ENCODE results near the gene FHIT.

The FHIT gene

DNA sequence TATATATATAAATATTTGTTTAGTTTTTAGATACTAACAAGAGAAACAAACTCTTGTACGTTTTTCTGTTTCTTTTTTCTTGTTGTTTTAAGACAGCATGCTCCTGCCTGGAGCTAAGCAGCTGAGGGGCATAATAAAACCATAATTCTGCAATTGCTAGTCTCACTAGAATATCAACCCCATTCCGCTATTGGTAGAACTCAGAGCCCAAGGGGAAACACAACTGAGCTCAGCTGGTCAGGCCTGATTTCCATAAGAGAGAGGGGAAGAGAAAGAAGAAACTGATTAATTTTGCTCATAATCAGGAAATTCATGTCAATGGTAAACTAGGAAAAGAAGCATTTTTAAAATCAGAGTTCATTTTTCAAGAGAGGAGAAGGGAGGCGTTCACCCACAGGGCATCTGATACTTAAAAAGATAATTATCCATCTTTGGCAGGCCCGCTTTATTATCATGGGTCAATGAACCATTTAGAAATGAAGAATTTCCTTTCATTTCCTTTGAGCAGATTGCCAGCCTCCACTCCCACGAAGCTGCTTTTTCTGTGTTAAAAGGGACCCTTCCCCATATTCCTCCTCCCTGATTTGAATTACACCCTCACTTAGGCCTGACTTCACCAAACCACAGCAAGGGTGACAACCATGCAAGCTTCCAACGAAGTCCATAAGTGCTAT is 1236.1 kb downstream of the FHIT start:
- no peaks in the 10 kb centered on the region for H4K20me1 ChIP-seq (ENCODE audit: low read depth, low read length)
- no peak overlapping the region for H3K9ac ChIP-seq (ENCODE audit: low read length)
- H3K27ac ChIP-seq (ENCODE audit: low read depth, low read length) = no peak overlapping the region
- no peak overlapping the region for H2AFZ ChIP-seq (ENCODE audit: low read depth, low read length, severe bottlenecking)
- H3K9me2 ChIP-seq (replicated peaks; ENCODE audit: insufficient read depth, low read length) = no peaks in the 10 kb centered on the region
- H3K27me3 ChIP-seq (ENCODE audit: low read length) = no peaks in the 10 kb centered on the region
- H3K4me3 ChIP-seq (ENCODE audit: insufficient read depth, low read length, poor library complexity, severe bottlenecking) = no peak overlapping the region
- no peaks in the 10 kb centered on the region for H3K36me3 ChIP-seq (ENCODE audit: low read length)
- no peaks in the 10 kb centered on the region for H3K79me2 ChIP-seq (ENCODE audit: insufficient read depth, low read length)
- no peak overlapping the region for H3K4me2 ChIP-seq (ENCODE audit: low read depth, low read length, poor library complexity, severe bottlenecking)
- no peaks in the 10 kb centered on the region for H3K9me3 ChIP-seq (ENCODE audit: insufficient read depth, low read length)
- no peak for TF ChIP-seq EZH2phosphoT487 (conservative IDR thresholded peaks at IDR 0.05; ENCODE audit: low read length)
- TF ChIP-seq CTCF (IDR thresholded peaks at IDR 0.05; ENCODE audit: insufficient read depth, low read length, poor library complexity, severe bottlenecking) = no peak
- H3F3A ChIP-seq (ENCODE audit: insufficient read depth) = no peaks in the 10 kb centered on the region

DNA sequence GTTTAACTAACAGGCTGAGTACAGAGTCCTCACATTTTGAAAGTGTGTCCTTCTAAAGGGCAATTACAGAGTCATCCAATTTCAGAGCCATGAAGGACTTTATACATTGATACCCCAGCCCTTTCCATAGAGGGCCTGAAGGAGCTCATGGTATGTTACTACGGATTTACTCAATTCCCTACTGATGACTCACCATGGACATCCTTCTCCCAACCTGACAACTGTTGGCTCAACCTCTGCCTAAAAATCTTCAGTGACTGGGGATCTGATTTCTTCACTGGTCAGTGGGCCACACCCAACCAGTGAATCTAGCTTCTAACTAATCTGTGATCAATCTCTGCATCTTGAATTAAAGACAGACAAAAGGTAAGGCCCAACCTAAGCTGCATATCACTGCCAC is 1238.0 kb downstream of the FHIT start:
- no peak overlapping the region for H3K9ac ChIP-seq (ENCODE audit: low read length)
- H3K4me2 ChIP-seq (ENCODE audit: low read depth, low read length, poor library complexity, severe bottlenecking) = no peak overlapping the region
- no peaks in the 10 kb centered on the region for H4K20me1 ChIP-seq (ENCODE audit: low read depth, low read length)
- no peak overlapping the region for H3K4me3 ChIP-seq (ENCODE audit: insufficient read depth, low read length, poor library complexity, severe bottlenecking)
- TF ChIP-seq CTCF (IDR thresholded peaks at IDR 0.05; ENCODE audit: insufficient read depth, low read length, poor library complexity, severe bottlenecking) = no peak
- no peak for TF ChIP-seq EZH2phosphoT487 (conservative IDR thresholded peaks at IDR 0.05; ENCODE audit: low read length)
- H3K9me2 ChIP-seq (replicated peaks; ENCODE audit: insufficient read depth, low read length) = no peaks in the 10 kb centered on the region
- H3K27me3 ChIP-seq (ENCODE audit: low read length) = no peaks in the 10 kb centered on the region
- no peaks in the 10 kb centered on the region for H3K36me3 ChIP-seq (ENCODE audit: low read length)
- no peak overlapping the region for H2AFZ ChIP-seq (ENCODE audit: low read depth, low read length, severe bottlenecking)
- H3K79me2 ChIP-seq (ENCODE audit: insufficient read depth, low read length) = no peaks in the 10 kb centered on the region
- no peaks in the 10 kb centered on the region for H3F3A ChIP-seq (ENCODE audit: insufficient read depth)
- H3K9me3 ChIP-seq (ENCODE audit: insufficient read depth, low read length) = no peaks in the 10 kb centered on the region
- no peak overlapping the region for H3K27ac ChIP-seq (ENCODE audit: low read depth, low read length)

GRCh38 chr3:60011218-60011617 is 1240.0 kb downstream of the FHIT start:
- H3K27ac ChIP-seq (ENCODE audit: low read depth, low read length) = no peak overlapping the region
- no peaks in the 10 kb centered on the region for H3F3A ChIP-seq (ENCODE audit: insufficient read depth)
- H2AFZ ChIP-seq (ENCODE audit: low read depth, low read length, severe bottlenecking) = peak overlapping the region; percentile 39
- H3K36me3 ChIP-seq (ENCODE audit: low read length) = no peaks in the 10 kb centered on the region
- H4K20me1 ChIP-seq (ENCODE audit: low read depth, low read length) = no peaks in the 10 kb centered on the region
- peak overlapping the region; percentile 48 for H3K4me2 ChIP-seq (ENCODE audit: low read depth, low read length, poor library complexity, severe bottlenecking)
- no peaks in the 10 kb centered on the region for H3K9me2 ChIP-seq (replicated peaks; ENCODE audit: insufficient read depth, low read length)
- H3K79me2 ChIP-seq (ENCODE audit: insufficient read depth, low read length) = no peaks in the 10 kb centered on the region
- no peak overlapping the region for H3K9ac ChIP-seq (ENCODE audit: low read length)
- TF ChIP-seq EZH2phosphoT487 (conservative IDR thresholded peaks at IDR 0.05; ENCODE audit: low read length) (no peak), CTCF (IDR thresholded peaks at IDR 0.05; ENCODE audit: insufficient read depth, low read length, poor library complexity, severe bottlenecking) (no peak)
- H3K27me3 ChIP-seq (ENCODE audit: low read length) = no peaks in the 10 kb centered on the region
- no peak overlapping the region for H3K4me3 ChIP-seq (ENCODE audit: insufficient read depth, low read length, poor library complexity, severe bottlenecking)
- no peaks in the 10 kb centered on the region for H3K9me3 ChIP-seq (ENCODE audit: insufficient read depth, low read length)
